Karpas-422 (cell line): Measurements from ENCODE around the gene UGCG. TPM values are rescaled to one million over a fixed set of nuclear protein-coding genes. Genes with fewer than 3 reads are reported as not detected.

Experiments
- DNase-seq: peaks from one replicate; pipeline ENCODE4 v3.0.0-alpha.2; 2015
- H2AFZ ChIP-seq: fragments of 200-600 bp; sonication (generic); 2 replicates; pipeline ENCODE4 v1.6.1; 2014; ENCODE audit warnings: antibody characterized with exemption, low read length, mixed read lengths
- H3K27ac ChIP-seq: fragments of 200-600 bp; sonication (generic); 2 replicates; pipeline ENCODE4 v1.5.1; 2014; ENCODE audit warnings: mild to moderate bottlenecking, low read length, moderate library complexity
- H3K27me3 ChIP-seq: fragments of 200-600 bp; sonication (generic); 2 replicates; pipeline ENCODE4 v1.6.1; 2014; ENCODE audit warnings: low read length, mixed read lengths
- H3K36me3 ChIP-seq: fragments of 200-600 bp; sonication (generic); 2 replicates; pipeline ENCODE4 v1.6.1; 2014; ENCODE audit warnings: low read length, mixed read lengths; ENCODE audit not compliant: insufficient read depth
- H3K4me1 ChIP-seq: fragments of 200-600 bp; sonication (generic); 2 replicates; pipeline ENCODE4 v1.6.1; 2014; ENCODE audit warnings: mild to moderate bottlenecking, low read length, mixed read lengths
- H3K4me2 ChIP-seq: fragments of 200-600 bp; sonication (generic); 2 replicates; pipeline ENCODE4 v1.6.1; 2014; ENCODE audit warnings: low read length, low read depth, mild to moderate bottlenecking; ENCODE audit not compliant: poor library complexity, severe bottlenecking
- H3K4me3 ChIP-seq: fragments of 200-600 bp; sonication (generic); 2 replicates; pipeline ENCODE4 v1.5.1; 2014; ENCODE audit warnings: mild to moderate bottlenecking, antibody characterized with exemption, low read length, mixed read lengths
- H3K79me2 ChIP-seq: fragments of 200-600 bp; sonication (generic); 2 replicates; pipeline ENCODE4 v1.6.1; 2014; ENCODE audit warnings: mild to moderate bottlenecking, low read length, mixed read lengths
- H3K9ac ChIP-seq: fragments of 200-600 bp; sonication (generic); 2 replicates; pipeline ENCODE4 v1.6.0; 2014; ENCODE audit warnings: low read length
- H3K9me2 ChIP-seq: fragments of 200-600 bp; sonication (generic), shearing (Covaris generic); replicated peaks from 2 replicates; pipeline ENCODE4 v1.6.0; 2014; ENCODE audit warnings: mild to moderate bottlenecking, low read length, moderate library complexity; ENCODE audit not compliant: insufficient read depth
- H3K9me3 ChIP-seq: fragments of 300-700, 200-600 bp; sonication (generic); 2 replicates; pipeline ENCODE4 v1.6.1; 2014; ENCODE audit warnings: low read length, mixed read lengths
- H4K20me1 ChIP-seq: fragments of 200-600 bp; sonication (generic); 2 replicates; pipeline ENCODE4 v1.6.1; 2014; ENCODE audit warnings: mild to moderate bottlenecking, antibody characterized with exemption, low read length, low read depth; ENCODE audit not compliant: insufficient read depth
- total RNA-seq: library from RNA; depleted of rRNA; stranded (reverse); fragments of >200 nt; shearing (Covaris generic); gene quantifications from 2 replicates; pipeline ENCODE4 v1.2.3, GENCODE V29; 2014; ENCODE audit warnings: low replicate concordance

Gene UGCG
- total RNA-seq, 1 experiment from 2014 or later: 24.2 TPM

DNA sequence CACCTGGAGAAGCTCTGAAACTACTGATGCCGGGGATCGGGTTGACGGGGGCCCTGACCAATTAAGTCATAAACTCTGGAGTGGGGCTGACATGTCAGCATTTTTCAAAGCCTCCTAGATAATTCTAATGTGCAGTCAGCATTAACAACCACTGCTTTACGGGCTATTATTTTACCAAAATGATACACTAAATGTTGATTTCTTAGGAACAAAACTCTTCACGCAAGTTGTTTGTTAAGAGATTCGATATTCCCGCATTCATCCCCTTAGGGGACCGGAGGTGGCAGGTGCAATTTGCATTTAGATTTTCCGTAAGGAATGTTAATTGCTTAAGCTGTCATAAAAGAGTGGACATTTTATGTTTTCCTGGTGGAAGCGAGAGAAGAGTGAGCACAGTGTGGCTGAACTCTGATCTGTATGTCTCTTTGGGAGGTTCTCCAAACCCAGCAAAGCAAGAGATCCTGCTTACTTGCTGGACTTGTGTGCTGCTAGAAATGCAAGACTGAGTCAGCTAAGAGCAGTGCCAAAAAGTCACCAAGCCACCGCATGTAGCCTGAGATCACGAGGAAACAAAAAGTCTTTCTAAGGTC lies 77.6 kb downstream of the UGCG start:
- Histone ChIP-seq H3K4me1 (no peaks in the 10 kb centered on the region), H3K9ac (no peak overlapping the region), H3K79me2 (no peaks in the 10 kb centered on the region), H4K20me1 (no peaks in the 10 kb centered on the region), H3K9me2 (no peaks in the 10 kb centered on the region), H3K27me3 (no peaks in the 10 kb centered on the region), H3K4me2 (no peak overlapping the region), H3K4me3 (no peak overlapping the region), H2AFZ (no peak overlapping the region), H3K36me3 (no peaks in the 10 kb centered on the region), H3K27ac (no peak overlapping the region), H3K9me3 (no peaks in the 10 kb centered on the region)
- no peak for DNase-seq

DNA sequence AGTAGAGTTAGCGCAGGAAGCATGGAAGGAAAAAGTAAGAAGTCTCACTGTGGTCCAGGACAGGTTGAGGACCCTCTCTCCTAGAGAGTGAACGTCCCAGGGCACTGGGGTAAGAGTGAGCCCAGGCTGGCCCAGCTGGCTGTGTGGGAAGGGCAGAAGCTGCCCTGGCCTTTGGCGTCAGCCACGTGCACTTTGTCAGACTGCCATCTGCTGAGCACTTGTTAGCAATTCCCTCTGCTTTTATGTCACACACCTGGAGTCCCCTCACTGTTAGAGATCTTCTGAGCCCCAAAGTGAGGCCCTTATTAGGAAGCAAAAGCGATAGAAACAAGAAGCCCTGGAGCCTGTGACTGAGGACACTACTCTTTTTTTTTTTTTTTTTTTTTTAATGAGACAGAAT lies 79.1 kb downstream of the UGCG start:
- Histone ChIP-seq H3K4me1 (no peaks in the 10 kb centered on the region), H4K20me1 (no peaks in the 10 kb centered on the region), H3K27me3 (no peaks in the 10 kb centered on the region), H3K4me2 (no peak overlapping the region), H3K9ac (no peak overlapping the region), H3K9me3 (no peaks in the 10 kb centered on the region), H3K27ac (no peak overlapping the region), H2AFZ (no peak overlapping the region), H3K79me2 (no peaks in the 10 kb centered on the region), H3K36me3 (no peaks in the 10 kb centered on the region), H3K4me3 (no peak overlapping the region), H3K9me2 (no peaks in the 10 kb centered on the region)
- peak; percentile 64 for DNase-seq

DNA sequence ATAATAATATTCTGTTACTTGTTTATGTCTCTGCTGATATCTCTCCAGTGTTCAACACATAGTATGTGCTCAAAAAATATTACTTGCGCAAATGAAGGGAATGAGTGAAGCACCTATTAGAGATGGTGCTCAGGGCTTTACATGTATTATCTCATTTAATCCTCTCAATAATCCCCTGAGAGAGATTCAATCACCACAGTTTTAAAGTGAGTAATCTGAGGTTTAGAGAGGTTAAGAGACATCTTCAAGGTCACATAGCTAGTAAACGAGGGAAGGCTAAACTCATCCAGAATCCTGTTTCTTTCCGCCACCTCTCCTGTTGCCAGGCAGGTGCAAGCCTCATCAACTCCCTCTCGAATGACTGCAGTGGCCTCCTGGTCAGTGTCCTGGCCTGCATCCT lies 82.0 kb downstream of the UGCG start:
- Histone ChIP-seq H3K4me3 (no peak overlapping the region), H3K79me2 (no peaks in the 10 kb centered on the region), H3K36me3 (no peaks in the 10 kb centered on the region), H2AFZ (no peak overlapping the region), H4K20me1 (no peaks in the 10 kb centered on the region), H3K4me1 (peaks cover 5% of the 10 kb centered on the region), H3K4me2 (no peak overlapping the region), H3K9me3 (no peaks in the 10 kb centered on the region), H3K27me3 (no peaks in the 10 kb centered on the region), H3K27ac (no peak overlapping the region), H3K9ac (no peak overlapping the region), H3K9me2 (no peaks in the 10 kb centered on the region)
- DNase-seq: no peak

DNA sequence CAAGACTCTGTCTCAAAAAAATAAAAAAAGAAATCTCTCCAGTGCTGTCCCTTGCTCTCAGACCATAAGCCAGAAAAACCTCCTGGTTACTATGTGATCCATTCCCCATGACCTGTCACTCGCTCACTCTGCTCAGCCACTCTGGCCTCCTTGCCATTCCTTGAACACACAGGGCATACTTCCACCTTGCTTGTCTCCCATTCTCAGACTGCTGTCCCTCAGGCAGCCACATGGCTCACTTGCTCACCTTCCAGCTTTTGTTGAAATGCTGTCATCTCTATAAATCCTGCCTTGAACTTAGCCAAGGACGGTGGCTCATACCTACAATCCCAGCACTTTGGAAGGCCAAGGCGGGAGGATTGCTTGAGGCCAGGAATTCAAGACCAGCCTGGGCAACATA lies 82.9 kb downstream of the UGCG start:
- Histone ChIP-seq H3K4me3 (no peak overlapping the region), H3K36me3 (no peaks in the 10 kb centered on the region), H3K79me2 (no peaks in the 10 kb centered on the region), H3K4me1 (peaks cover 11% of the 10 kb centered on the region), H4K20me1 (no peaks in the 10 kb centered on the region), H3K27ac (no peak overlapping the region), H3K9me3 (no peaks in the 10 kb centered on the region), H2AFZ (no peak overlapping the region), H3K27me3 (no peaks in the 10 kb centered on the region), H3K9ac (no peak overlapping the region), H3K4me2 (no peak overlapping the region), H3K9me2 (no peaks in the 10 kb centered on the region)
- no peak for DNase-seq

- no peak overlapping the region for H3K4me3 ChIP-seq
- no peak overlapping the region for H3K9ac ChIP-seq
- no peak overlapping the region for H3K4me2 ChIP-seq
- no peak overlapping the region for H3K27ac ChIP-seq
- no peaks in the 10 kb centered on the region for H3K79me2 ChIP-seq
- H3K4me1 ChIP-seq: peaks cover 11% of the 10 kb centered on the region
- H3K27me3 ChIP-seq: no peaks in the 10 kb centered on the region
- H4K20me1 ChIP-seq: no peaks in the 10 kb centered on the region
- H2AFZ ChIP-seq: no peak overlapping the region
- H3K9me3 ChIP-seq: no peaks in the 10 kb centered on the region
- no peak for DNase-seq
- H3K9me2 ChIP-seq: no peaks in the 10 kb centered on the region
- H3K36me3 ChIP-seq: no peaks in the 10 kb centered on the region
Measured at GRCh38 chr9:111980398-111980797, 83.8 kb downstream of the UGCG start.

GRCh38 chr9:111983484-111983908 lies 86.9 kb downstream of the UGCG start:
- Histone ChIP-seq H3K9me2 (no peaks in the 10 kb centered on the region), H3K36me3 (no peaks in the 10 kb centered on the region), H4K20me1 (no peaks in the 10 kb centered on the region), H3K9me3 (no peaks in the 10 kb centered on the region), H3K27me3 (no peaks in the 10 kb centered on the region), H3K4me3 (no peak overlapping the region), H3K4me1 (peaks cover 11% of the 10 kb centered on the region), H3K79me2 (no peaks in the 10 kb centered on the region), H2AFZ (peak overlapping the region; percentile 86), H3K27ac (no peak overlapping the region), H3K4me2 (no peak overlapping the region), H3K9ac (peak overlapping the region; percentile 7; the same call in 1 of the 2 replicates)
- peak; percentile 51 for DNase-seq

DNA sequence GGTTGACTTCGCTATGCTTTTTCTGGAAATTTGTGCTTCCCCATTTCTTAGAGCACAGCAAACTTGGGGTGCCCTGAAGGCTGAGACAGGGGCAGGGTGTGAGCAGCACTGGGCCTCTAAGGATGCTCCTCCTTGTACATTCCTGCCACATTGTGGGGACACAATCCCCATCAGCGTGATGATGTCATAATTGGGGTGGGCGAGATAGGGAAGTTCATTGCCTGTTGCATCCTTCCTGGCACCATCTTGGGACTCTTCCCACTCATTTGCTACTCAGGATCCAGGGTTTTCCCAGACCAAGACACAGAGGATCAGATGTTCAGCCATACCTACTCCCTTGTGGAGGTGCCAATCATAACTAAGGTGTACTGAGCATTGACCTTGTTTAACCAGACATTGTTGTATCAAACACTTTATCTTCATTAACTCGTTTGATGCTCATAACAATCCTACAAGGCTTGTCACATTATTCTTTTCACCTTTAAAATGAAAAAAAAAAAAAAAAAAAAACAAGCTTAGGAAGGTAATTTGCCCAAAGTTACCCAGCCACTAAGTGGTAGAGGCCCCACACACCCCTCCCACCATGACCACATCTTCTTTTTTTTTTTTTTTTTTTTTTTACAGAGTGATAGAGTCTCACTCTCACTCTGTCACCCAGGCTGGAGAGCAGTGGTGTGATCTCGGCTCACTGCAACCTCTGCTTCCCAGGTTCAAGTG lies 87.6 kb downstream of the UGCG start:
- Histone ChIP-seq H3K4me3 (no peak overlapping the region), H3K9me2 (no peaks in the 10 kb centered on the region), H3K27ac (no peak overlapping the region), H4K20me1 (no peaks in the 10 kb centered on the region), H3K36me3 (no peaks in the 10 kb centered on the region), H3K4me2 (no peak overlapping the region), H3K27me3 (no peaks in the 10 kb centered on the region), H3K9ac (peak overlapping the region; percentile 7; the same call in 1 of the 2 replicates), H2AFZ (peak overlapping the region; percentile 86), H3K4me1 (peaks cover 11% of the 10 kb centered on the region), H3K79me2 (no peaks in the 10 kb centered on the region), H3K9me3 (no peaks in the 10 kb centered on the region)
- no peak for DNase-seq
